ENCODE measurements around the gene HSPB2.

HSPB2 gene

GRCh38 chr11:111947143-111947542 lies 34.6 kb downstream of the HSPB2 start:
- no peak overlapping the region for H2BK120ac ChIP-seq (ENCODE audit: insufficient read depth, low read length, poor library complexity)
- DNase-seq, result no peak
- H2BK12ac ChIP-seq (ENCODE audit: low read length), result no peak overlapping the region
- no peaks in the 10 kb centered on the region for H3K9me3 ChIP-seq (ENCODE audit: insufficient read depth, low read depth, low read length)
- H3K4me3 ChIP-seq (ENCODE audit: low read depth, low read length), result no peak overlapping the region
- H2AFZ ChIP-seq (ENCODE audit: insufficient read depth, low read length, poor library complexity), result no peak overlapping the region
- no peaks in the 10 kb centered on the region for H3K79me1 ChIP-seq (ENCODE audit: low read length)
- no peak overlapping the region for H3K4ac ChIP-seq (ENCODE audit: low read depth, low read length)
- no peak overlapping the region for H4K12ac ChIP-seq (ENCODE audit: low read depth, low read length)
- no peaks in the 10 kb centered on the region for H3K36me3 ChIP-seq (ENCODE audit: control insufficient read depth in 1 of 2, insufficient read depth in 2 of 2, low read length in 2 of 2)
- H3K27me3 ChIP-seq (ENCODE audit: insufficient read depth, low read length), result no peaks in the 10 kb centered on the region
- H3K79me2 ChIP-seq (ENCODE audit: control insufficient read depth, insufficient read depth, low read length, poor library complexity), result no peaks in the 10 kb centered on the region
- no peaks in the 10 kb centered on the region for H3K4me1 ChIP-seq (ENCODE audit: control insufficient read depth in 1 of 2, insufficient read depth in 2 of 2, low read length in 2 of 2)
- no peak overlapping the region for H3K9ac ChIP-seq (ENCODE audit: low read length)
- H3K4me2 ChIP-seq (ENCODE audit: low read length), result no peak overlapping the region
- no peak overlapping the region for H3K27ac ChIP-seq (ENCODE audit: low read depth, low read length)
- H2BK5ac ChIP-seq (ENCODE audit: low read depth, low read length, poor library complexity), result no peak overlapping the region
- H4K91ac ChIP-seq (ENCODE audit: low read depth, low read length), result no peak overlapping the region
- no peak overlapping the region for H4K8ac ChIP-seq (ENCODE audit: low read depth, low read length)
- H3K14ac ChIP-seq (ENCODE audit: low read length), result no peak overlapping the region
- no peak overlapping the region for H3K23ac ChIP-seq (ENCODE audit: low read length)
- no peak overlapping the region for H2AK5ac ChIP-seq (ENCODE audit: low read length)
- no peak overlapping the region for H3K18ac ChIP-seq (ENCODE audit: low read length)

DNA sequence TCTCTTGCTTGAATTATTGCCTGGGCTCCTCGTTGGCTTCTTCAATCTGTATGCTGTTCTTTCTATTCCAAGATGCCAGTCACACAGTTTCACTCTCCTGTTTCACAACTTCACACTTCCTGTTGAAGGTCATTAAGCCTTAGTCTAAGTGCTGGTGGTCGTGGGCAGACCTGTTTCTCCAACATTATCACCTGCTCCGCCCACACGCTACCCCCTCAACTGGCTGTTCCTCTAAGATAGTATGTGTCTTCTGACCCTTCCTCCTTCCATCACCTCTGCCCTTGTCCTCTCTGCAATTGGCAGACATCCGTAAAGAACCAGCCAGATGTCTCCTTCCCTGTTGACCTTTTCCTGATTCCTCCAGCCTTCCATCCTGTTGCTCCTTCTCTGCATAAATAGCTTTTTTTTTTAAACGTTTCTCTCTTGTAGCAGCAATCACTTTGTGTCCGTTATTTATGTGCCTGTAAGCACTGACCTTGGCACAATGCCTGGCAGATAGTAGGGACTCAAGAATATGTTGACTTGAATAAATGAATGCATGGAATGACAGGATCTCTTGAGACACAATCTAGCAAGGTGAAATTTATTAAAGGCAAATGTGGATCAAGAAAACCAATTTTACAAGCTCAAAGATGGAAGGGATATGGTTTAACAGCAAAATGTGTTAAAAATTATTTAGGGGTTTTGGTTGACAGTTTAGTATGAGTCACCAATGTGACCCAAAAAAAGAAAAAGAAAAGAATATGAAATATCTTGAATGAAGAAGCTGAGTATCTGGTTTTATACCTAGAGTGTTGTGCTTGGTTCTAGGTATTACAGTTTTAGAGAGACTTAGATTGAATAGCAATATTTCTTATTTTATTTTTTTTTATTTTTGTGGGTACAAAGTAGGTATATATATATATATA lies 37.2 kb downstream of the HSPB2 start:
- Histone ChIP-seq H3K4me3 (ENCODE audit: low read depth, low read length) (no peak overlapping the region), H3K9me3 (ENCODE audit: insufficient read depth, low read depth, low read length) (no peaks in the 10 kb centered on the region)
- WGBS (ENCODE audit: extremely low coverage, insufficient coverage, insufficient read length), result no CpG with 5 or more reads among the region's 7 CpGs

GRCh38 chr11:111951565-111951964 lies 39.0 kb downstream of the HSPB2 start:
- Histone ChIP-seq H3K18ac (ENCODE audit: low read length) (no peak overlapping the region), H3K4me2 (ENCODE audit: low read length) (no peak overlapping the region), H4K8ac (ENCODE audit: low read depth, low read length) (no peak overlapping the region), H2AFZ (ENCODE audit: insufficient read depth, low read length, poor library complexity) (no peak overlapping the region), H3K27me3 (ENCODE audit: insufficient read depth, low read length) (no peaks in the 10 kb centered on the region), H3K9me3 (ENCODE audit: insufficient read depth, low read depth, low read length) (no peaks in the 10 kb centered on the region), H4K12ac (ENCODE audit: low read depth, low read length) (no peak overlapping the region), H3K23ac (ENCODE audit: low read length) (no peak overlapping the region), H3K36me3 (ENCODE audit: control insufficient read depth in 1 of 2, insufficient read depth in 2 of 2, low read length in 2 of 2) (no peaks in the 10 kb centered on the region), H3K79me2 (ENCODE audit: control insufficient read depth, insufficient read depth, low read length, poor library complexity) (no peaks in the 10 kb centered on the region), H3K27ac (ENCODE audit: low read depth, low read length) (no peak overlapping the region), H3K4me1 (ENCODE audit: control insufficient read depth in 1 of 2, insufficient read depth in 2 of 2, low read length in 2 of 2) (no peaks in the 10 kb centered on the region), H2BK12ac (ENCODE audit: low read length) (no peak overlapping the region), H3K4ac (ENCODE audit: low read depth, low read length) (no peak overlapping the region), H3K14ac (ENCODE audit: low read length) (no peak overlapping the region), H3K4me3 (ENCODE audit: low read depth, low read length) (no peak overlapping the region), H3K79me1 (ENCODE audit: low read length) (no peaks in the 10 kb centered on the region), H2BK5ac (ENCODE audit: low read depth, low read length, poor library complexity) (no peak overlapping the region), H2AK5ac (ENCODE audit: low read length) (no peak overlapping the region), H3K9ac (ENCODE audit: low read length) (no peak overlapping the region), H4K91ac (ENCODE audit: low read depth, low read length) (no peak overlapping the region), H2BK120ac (ENCODE audit: insufficient read depth, low read length, poor library complexity) (no peak overlapping the region)
- no peak for DNase-seq
- no CpG with 5 or more reads among the region's 3 CpGs for WGBS (ENCODE audit: extremely low coverage, insufficient coverage, insufficient read length)

More for the DNA sequence above, 37.2 kb downstream of the HSPB2 start:
- DNase-seq, result no peak
- no peak overlapping the region for H4K91ac ChIP-seq (ENCODE audit: low read depth, low read length)
- H2AFZ ChIP-seq (ENCODE audit: insufficient read depth, low read length, poor library complexity), result no peak overlapping the region
- no peaks in the 10 kb centered on the region for H3K36me3 ChIP-seq (ENCODE audit: control insufficient read depth in 1 of 2, insufficient read depth in 2 of 2, low read length in 2 of 2)
- no peak overlapping the region for H3K9ac ChIP-seq (ENCODE audit: low read length)
- H2BK5ac ChIP-seq (ENCODE audit: low read depth, low read length, poor library complexity), result no peak overlapping the region
- H3K18ac ChIP-seq (ENCODE audit: low read length), result no peak overlapping the region
- H3K79me1 ChIP-seq (ENCODE audit: low read length), result no peaks in the 10 kb centered on the region
- H3K27ac ChIP-seq (ENCODE audit: low read depth, low read length), result no peak overlapping the region
- H3K4me1 ChIP-seq (ENCODE audit: control insufficient read depth in 1 of 2, insufficient read depth in 2 of 2, low read length in 2 of 2), result no peaks in the 10 kb centered on the region
- H4K12ac ChIP-seq (ENCODE audit: low read depth, low read length), result no peak overlapping the region
- H2BK120ac ChIP-seq (ENCODE audit: insufficient read depth, low read length, poor library complexity), result no peak overlapping the region
- no peak overlapping the region for H3K23ac ChIP-seq (ENCODE audit: low read length)
- no peak overlapping the region for H3K4ac ChIP-seq (ENCODE audit: low read depth, low read length)
- no peak overlapping the region for H3K4me2 ChIP-seq (ENCODE audit: low read length)
- H4K8ac ChIP-seq (ENCODE audit: low read depth, low read length), result no peak overlapping the region
- no peak overlapping the region for H2AK5ac ChIP-seq (ENCODE audit: low read length)
- no peaks in the 10 kb centered on the region for H3K79me2 ChIP-seq (ENCODE audit: control insufficient read depth, insufficient read depth, low read length, poor library complexity)
- H2BK12ac ChIP-seq (ENCODE audit: low read length), result no peak overlapping the region
- H3K27me3 ChIP-seq (ENCODE audit: insufficient read depth, low read length), result no peaks in the 10 kb centered on the region
- H3K14ac ChIP-seq (ENCODE audit: low read length), result no peak overlapping the region

- Histone ChIP-seq H4K91ac (ENCODE audit: low read depth, low read length) (no peak overlapping the region), H2BK120ac (ENCODE audit: insufficient read depth, low read length, poor library complexity) (no peak overlapping the region), H3K27ac (ENCODE audit: low read depth, low read length) (no peak overlapping the region), H2AK5ac (ENCODE audit: low read length) (no peak overlapping the region), H3K4me2 (ENCODE audit: low read length) (no peak overlapping the region), H3K14ac (ENCODE audit: low read length) (no peak overlapping the region), H3K79me1 (ENCODE audit: low read length) (no peaks in the 10 kb centered on the region), H4K12ac (ENCODE audit: low read depth, low read length) (no peak overlapping the region), H3K4me1 (ENCODE audit: control insufficient read depth in 1 of 2, insufficient read depth in 2 of 2, low read length in 2 of 2) (no peaks in the 10 kb centered on the region), H3K18ac (ENCODE audit: low read length) (no peak overlapping the region), H3K79me2 (ENCODE audit: control insufficient read depth, insufficient read depth, low read length, poor library complexity) (no peaks in the 10 kb centered on the region), H3K4ac (ENCODE audit: low read depth, low read length) (no peak overlapping the region), H2AFZ (ENCODE audit: insufficient read depth, low read length, poor library complexity) (no peak overlapping the region), H3K9me3 (ENCODE audit: insufficient read depth, low read depth, low read length) (peaks cover 6% of the 10 kb centered on the region), H2BK5ac (ENCODE audit: low read depth, low read length, poor library complexity) (no peak overlapping the region), H3K4me3 (ENCODE audit: low read depth, low read length) (no peak overlapping the region), H2BK12ac (ENCODE audit: low read length) (no peak overlapping the region), H4K8ac (ENCODE audit: low read depth, low read length) (no peak overlapping the region), H3K27me3 (ENCODE audit: insufficient read depth, low read length) (no peaks in the 10 kb centered on the region), H3K23ac (ENCODE audit: low read length) (no peak overlapping the region), H3K36me3 (ENCODE audit: control insufficient read depth in 1 of 2, insufficient read depth in 2 of 2, low read length in 2 of 2) (no peaks in the 10 kb centered on the region), H3K9ac (ENCODE audit: low read length) (no peak overlapping the region)
- DNase-seq, result no peak
- no CpG with 5 or more reads among the region's 4 CpGs for WGBS (ENCODE audit: extremely low coverage, insufficient coverage, insufficient read length)
Observed at GRCh38 chr11:111954154-111954553, 41.6 kb downstream of the HSPB2 start.

Data from trophoblast cell (in vitro differentiated cells and primary cell).